SHP77 treated with DMSO at 0.1 percent for 48 hours (cell line): ENCODE results near the gene FEM1A.
A peak's percentile ranks its signal among the peaks of the same experiment; 100 is the strongest.
"Not testable (repeated sequence)": the region's sequence is repeated elsewhere in the genome, so short reads cannot be mapped to it uniquely, and the experiment has no call there.

Experiments used
- DNase-seq: peaks from one replicate; lab custom pipeline; 2025; lab: John Stamatoyannopoulos, UW

Gene FEM1A

DNA sequence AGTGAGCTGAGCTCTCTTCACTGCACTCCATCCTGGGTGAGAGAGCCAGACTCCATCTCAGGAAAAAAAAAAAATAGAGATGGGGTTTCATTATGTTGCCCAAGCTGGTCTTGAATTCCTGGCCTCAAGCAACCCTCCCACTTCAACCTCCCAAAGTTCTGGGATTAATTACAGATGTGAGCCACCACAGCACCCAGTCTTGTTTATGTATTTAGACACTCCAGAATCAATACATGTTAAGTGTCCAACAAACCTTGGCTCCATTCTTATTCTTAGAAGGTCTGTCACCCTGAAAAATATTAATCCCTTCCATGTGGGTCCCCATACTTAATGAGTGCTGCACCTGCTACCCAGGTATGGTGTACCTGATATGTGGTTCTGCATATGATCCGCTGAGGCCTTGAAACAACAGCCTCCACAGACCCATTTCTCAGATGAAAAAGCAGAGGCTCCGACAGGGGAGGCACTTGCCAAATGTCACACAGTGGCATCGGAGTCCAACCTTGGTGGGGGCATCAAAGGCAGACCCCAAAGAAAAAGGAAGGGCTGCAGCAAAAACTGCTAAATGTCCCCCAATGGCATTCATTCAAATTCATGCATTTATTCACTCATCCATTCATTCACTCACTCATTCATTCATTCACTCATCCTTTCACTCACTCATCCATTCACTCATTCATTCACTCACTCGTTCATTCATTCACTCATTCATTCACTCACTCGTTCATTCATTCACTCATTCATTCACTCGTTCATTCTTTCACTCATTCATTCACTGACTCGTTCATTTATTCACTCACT, 23.3 kb downstream of the FEM1A start:
- no peak for DNase-seq

DNA sequence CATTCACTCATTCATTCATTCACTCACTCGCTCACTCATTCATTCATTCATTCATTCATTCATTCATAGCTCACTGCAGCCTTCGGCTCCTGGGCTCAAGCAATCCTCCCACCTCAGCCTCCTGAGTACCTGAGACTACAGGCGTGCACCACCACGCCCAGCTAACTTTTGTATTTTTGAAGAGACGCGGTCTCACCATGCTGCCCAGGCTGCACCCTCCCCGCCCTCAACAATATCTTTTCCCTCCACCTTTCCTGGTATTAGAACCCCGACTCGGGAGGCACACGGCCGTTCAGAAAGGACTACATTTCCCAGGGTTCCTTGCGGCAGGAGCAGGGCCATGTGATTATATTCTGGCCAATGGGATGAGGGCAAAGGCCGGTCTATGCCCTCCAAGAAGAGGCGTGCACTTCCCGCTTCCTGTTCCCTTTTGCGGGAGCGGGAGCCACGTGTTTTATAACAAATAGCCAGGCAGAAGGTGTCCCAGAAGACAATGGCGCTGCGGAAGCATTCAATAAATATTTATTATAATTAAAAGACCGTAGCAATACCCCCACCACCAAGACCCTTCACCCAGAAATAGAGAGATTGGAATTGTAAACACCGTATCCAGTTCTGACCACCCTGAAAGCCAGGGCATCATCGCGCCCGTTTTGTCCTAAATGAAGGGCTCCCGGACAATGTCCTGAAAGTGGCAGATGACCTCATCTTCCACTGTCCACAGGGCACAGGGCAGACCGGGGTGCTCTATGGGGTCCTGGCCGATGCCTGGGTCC, 24.1 kb downstream of the FEM1A start:
- peak; percentile 90 for DNase-seq

DNA sequence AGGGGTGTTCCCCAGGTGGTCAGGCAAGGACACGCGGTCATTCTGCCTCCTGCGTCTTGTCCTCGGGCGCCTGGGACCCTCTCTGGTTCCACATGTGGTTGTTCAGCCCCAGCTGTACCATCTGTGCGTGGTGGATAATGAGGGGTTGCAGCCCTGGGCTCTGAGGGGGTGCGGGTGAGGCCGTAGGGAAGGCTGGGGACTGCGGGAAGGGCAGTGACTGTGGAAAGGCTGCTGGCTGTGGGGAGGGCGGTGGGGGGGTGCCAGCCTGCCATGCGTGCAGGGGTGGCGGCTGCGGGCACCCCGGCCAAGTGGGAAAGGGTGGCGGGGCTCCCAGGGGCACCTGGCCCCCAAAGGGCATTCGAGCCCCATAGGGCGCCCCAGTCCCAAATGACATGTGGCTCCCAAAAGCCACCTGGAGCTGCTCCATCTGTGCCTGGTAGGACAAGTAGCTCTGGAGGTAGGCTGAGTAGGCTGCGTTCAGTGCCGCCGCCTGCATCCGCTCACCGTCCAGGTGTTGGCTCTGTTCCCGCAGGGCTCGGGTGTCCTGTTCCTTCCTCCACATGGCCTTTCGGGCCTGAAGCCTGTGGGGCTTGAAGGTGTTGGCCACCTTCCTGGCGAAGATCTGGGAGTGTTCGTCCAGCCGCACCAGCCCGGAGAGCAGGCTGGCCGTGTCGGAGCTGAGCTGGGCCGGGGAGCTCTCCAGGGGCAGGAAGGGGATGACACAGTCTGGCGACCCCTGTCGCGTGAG, 24.8 kb downstream of the FEM1A start:
- no peak for DNase-seq

DNA sequence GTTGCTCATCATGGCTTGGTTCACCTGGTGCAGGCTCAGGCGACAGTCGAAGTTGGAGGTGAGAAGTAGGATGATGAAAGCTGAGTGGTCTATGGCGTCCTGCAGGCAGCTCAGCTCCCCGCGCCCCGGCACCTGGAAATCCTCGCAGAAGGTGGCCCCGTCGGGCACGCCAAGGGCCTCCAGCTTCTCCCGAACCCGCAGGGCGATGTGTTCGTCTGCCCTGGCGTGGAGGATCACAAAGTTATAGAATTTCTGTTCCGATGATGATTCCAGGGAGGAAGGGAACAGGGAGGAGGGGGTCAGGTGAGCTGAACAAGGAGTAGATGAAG, 25.4 kb downstream of the FEM1A start:
- DNase-seq: no peak

DNA sequence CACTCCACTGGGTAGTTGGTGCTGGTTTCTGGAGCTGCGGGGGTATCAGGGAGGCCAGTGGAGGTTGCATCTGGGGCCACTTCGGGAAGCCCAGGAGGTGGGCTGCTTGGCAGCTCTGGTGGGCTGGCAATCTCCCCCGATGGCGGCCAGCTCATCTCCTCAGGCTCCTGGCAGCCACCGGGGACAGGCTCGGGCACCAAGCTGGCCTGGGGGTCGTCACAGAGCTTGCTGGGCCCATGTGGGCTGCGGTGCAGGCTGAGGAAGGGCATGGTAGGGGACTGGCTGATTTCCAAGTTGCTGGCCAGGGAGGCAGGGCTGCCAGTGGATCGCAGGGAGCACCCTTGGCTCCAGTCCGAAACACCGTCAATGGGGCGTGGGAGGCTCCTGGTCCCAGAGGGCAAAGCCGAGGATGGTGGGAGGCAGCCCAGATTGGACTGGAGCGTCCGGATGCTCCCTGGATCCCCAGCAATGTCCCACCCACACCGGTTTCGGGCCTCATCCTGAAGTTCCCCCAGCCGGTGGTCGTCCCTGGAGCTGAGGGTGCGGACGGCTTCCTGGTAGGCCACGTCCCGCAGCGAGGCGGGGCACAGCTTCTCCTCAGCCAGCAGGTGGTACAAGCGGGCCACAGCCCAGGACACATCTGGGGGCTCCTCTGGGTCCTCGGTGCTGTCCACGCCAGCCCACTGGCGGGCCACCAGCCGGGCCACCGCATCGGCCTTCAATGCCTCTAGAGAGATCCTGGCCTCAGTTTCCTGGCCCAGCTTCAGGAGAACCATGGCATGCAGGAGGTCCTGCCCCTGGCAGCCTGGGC, 26.1 kb downstream of the FEM1A start:
- DNase-seq: no peak

GRCh38 chr19:4821265-4821664, 29.7 kb downstream of the FEM1A start:
- no peak for DNase-seq

GRCh38 chr19:4822354-4822753, 30.8 kb downstream of the FEM1A start:
- not testable (repeated sequence) for DNase-seq

- no peak for DNase-seq
Observed at GRCh38 chr19:4823577-4823976, 32.0 kb downstream of the FEM1A start.

DNA sequence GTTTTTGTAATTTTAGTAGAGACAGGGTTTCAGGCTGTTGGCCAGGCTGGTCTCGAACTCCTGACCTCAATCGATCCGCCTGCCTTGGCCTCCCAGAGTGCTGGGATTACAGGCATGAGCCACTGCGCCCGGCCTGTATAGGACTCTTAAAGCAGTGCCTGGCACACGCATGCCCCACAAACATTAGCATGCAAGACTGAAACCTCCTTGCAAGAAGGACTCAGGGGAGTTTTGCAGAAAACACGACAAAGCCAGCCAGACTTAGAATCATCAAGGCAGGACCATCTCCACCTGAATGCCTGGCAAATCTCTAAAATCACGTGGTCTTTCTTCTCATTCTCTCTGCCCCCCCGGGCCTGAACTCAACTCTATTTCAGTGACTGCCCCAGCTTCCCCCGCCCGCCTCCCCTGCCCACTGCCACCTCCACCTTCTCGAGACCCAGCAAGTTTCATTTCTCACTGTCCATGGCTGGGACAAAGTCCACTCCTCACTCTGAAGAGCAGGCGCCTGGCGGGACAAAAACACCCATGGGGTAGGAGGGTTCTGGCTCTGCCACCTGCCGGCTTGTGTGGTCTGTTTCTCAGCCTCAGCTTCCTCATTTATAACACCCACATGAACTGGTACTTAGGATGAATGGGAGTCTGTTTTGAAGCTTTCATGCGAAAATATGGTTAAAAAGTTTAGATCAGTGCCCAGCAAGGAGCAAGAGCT, 37.6 kb downstream of the FEM1A start:
- no peak for DNase-seq

GRCh38 chr19:4830332-4830731, 38.8 kb downstream of the FEM1A start:
- no peak for DNase-seq

DNA sequence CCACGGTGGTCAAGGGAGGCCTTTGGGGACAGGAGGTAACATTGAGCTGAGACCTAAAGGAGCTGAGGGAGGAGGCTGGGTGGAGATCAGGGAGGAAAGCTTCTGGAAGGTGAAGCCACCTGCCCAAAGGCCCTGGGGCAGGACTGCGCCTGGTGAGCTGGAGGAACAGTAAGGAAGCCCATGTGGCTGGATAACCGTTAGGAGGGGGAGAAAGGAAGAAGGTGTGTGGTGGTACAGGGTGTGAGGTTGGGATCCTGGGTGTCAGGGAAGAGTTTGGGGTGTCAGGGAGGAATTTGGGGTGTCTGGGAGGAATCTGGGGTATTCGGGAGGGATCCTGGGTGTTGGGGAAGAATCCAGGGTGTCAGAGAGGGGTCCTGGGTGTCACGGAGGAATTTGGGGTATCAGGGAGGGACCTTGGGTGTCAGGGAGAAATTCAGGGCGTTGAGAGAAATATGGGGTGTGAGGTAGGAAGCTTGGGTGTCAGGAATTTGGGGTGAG, 39.3 kb downstream of the FEM1A start:
- no peak for DNase-seq

GRCh38 chr19:4831304-4831978, 39.9 kb downstream of the FEM1A start, which contains the start of gene TICAM1:
Gene TICAM1 (minus strand): TSS chr19:4831712. CDS start chr19:4818377, 13,335 bp downstream.
- no peak for DNase-seq

DNA sequence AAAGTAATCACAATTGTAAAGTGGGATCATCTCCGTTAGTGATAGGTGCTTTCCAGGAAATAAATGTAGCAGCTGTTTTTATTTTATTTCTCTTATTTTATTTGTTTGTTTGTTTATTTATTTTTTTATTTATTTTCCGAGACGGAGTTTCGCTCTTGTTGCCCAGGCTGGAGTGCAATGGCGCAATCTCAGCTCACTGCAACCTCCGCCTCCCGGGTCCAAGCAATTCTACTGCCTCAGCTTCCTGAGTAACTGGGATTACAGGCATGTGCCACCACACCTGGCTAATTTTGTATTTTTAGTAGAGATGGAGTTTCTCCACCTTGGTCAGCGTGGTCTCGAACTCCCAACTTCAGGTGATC, 40.4 kb downstream of the FEM1A start:
- DNase-seq: not testable (repeated sequence)

DNA sequence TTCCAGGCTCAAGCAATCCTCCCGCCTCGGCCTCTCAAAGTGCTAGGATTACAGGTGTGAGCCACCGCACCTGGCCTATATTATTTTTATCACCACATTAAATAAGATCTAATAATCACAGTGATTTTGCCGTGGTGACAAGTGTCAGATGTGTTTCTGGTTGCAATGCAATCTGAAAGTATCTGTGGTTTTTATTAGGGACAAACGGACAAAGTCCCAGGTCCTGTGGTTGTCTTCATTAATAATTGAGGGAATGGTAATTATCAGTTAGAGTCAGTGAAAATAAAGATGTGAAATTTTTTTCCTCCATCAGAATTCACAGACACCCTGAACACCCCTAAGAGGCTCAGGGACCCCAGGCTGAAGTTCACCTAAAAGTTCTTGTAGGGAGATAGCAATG, 41.2 kb downstream of the FEM1A start:
- no peak for DNase-seq

DNA sequence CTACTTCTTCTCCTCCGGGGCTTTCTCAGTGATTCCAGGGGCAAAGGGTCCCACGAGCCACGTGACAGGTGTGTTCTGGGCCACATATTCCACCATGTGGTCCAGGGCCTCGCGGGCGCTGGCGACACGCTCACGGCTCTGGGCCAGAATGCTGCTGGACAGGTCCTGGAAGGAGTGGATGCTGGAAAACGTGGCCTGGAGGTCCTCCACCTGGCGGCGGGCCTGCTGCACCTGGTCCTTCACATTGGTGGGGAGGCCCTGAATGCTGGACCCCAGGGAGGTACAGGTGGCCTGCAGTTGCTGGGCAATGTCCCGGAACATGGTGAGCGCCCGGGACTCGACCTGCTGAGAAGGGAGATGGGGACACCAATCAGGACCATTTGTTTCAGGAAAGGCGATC, 47.7 kb downstream of the FEM1A start:
- no peak for DNase-seq

GRCh38 chr19:4843647-4843965, 52.1 kb downstream of the FEM1A start:
- no peak for DNase-seq

DNA sequence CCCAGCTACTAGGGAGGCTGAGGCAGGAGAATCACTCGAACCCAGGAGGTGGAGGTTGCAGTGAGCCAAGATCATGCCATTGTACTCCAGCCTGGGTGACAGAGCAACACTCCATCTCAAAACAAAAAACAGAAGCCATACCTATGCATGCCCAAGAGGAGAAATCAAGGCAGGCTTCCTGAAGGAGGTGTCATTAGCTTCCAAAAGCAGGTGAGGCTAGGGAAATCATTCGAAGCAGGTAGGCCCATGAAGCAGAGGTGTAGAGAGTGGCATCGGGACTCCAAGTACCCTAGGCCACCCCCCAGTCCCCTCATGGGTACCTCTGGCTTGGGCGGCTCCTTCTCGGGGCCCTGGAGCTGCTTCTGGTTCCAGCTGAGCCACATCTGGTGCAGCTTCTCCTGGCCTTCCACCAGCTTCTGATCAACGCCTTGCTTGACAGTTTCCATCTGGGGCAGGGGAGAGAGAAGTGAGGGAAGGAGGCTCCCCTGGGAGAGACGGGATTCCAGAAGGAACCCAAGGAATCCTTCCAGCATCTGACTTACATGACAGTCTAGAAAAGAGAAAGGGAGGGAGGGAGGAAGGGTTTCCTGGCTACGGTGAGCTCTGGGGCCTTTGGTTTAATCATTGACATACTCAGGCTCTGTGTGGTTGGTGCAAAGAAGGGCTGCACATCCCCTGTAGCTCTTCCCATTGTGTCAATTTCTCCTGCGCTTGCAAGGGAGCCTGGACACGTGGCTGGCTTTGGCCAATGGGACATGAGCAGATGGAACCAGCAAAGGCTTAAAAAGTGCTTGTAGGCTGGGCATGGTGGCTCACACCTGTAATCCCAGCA, 53.0 kb downstream of the FEM1A start:
- DNase-seq: no peak

DNA sequence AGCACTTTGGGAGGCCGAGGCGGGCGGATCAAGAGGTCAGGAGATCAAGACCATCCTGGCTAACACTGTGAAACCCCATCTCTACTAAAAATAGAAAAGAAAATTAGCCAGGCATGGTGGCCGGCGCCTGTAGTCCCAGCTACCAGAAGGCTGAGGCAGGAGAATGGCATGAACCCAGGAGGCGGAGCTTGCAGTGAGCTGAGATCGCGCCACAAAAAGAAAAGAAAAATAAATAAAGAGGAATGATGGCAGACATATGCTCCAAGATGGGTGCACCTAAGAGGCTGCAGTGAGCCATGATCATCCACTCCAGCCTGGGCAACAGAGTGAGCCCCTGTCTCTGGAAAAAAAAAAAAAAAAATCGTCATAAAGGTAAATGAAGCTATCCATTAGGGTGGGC, 54.4 kb downstream of the FEM1A start:
- not testable (repeated sequence) for DNase-seq

- no peak for DNase-seq
Observed at GRCh38 chr19:4847190-4847973, 55.8 kb downstream of the FEM1A start.
